ENCODE measurements around the gene ISCU. TPM values are rescaled to one million over a fixed set of nuclear protein-coding genes. Genes with fewer than 3 reads are reported as not detected.
"Not testable (repeated sequence)": the region's sequence is repeated elsewhere in the genome, so short reads cannot be mapped to it uniquely, and the experiment has no call there.

Gene ISCU
- total RNA-seq, 1 donor from 2014 or later, result 432 TPM

- no peak for DNase-seq (ENCODE audit: low spot score)
- intact Hi-C loops (cut with DNase I), result loop anchor here (10.0 kb wide), 1 partner anchor 96 kb away; the partner anchor contains the start of gene FICD
Measured at GRCh38 chr12:108610856-108611605, 48.6 kb downstream of the ISCU start.

GRCh38 chr12:108611884-108612415 lies 49.6 kb downstream of the ISCU start:
- DNase-seq (ENCODE audit: low spot score), result no peak
- intact Hi-C loops (cut with DNase I), result loop anchor here (10.0 kb wide), 1 partner anchor 97 kb away; the partner anchor contains the start of gene FICD

- no peak for DNase-seq (ENCODE audit: low spot score)
Measured at GRCh38 chr12:108612788-108613282, 50.4 kb downstream of the ISCU start.

DNA sequence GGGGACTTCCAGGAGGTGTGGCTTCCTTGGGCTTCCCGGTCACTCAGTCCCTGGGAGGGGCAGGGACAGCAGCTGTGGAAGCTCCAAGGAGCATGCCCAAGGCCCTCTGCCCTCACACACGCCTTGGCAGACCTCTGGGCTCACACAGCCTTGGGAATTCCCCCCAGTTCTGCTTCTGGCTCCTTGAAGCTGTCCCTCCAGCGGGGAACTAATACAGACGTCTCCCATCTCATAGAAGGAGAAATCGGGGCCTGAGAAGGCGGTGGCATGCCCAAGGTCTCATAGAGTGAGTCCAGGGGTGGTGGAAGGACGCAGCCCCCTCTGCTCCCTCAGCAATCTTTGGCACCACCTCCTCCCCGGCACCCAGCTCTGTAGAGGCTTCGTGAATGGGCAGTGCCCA lies 51.2 kb downstream of the ISCU start:
- no peak for DNase-seq (ENCODE audit: low spot score)
- intact Hi-C loops (cut with DNase I), result loop anchor here (10.0 kb wide), 1 partner anchor 99 kb away; the partner anchor contains the start of gene FICD

More at GRCh38 chr12:108612788-108613282, 50.4 kb downstream of the ISCU start:
- intact Hi-C loops (cut with DNase I), result loop anchor here (10.0 kb wide), 1 partner anchor 98 kb away; the partner anchor contains the start of gene FICD

DNA sequence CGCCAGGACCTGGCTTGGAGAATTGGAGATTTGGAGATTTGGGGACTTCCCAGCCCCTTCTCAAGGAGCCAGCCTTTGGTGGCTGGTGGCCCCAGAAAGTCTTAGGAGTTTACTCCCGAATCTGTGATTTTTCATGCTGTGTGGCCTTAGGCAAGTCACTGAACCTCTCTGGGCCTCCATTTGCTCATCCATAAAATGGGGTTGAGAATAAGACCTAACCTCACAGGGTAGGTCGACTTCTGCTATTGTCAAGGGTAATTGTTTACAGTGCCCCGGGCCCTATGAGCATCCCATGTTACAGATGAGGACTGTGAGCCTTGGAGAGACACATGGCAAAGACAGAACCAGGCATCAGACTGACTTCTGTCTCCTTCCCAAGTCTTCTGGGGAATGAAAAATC lies 51.6 kb downstream of the ISCU start:
- no peak for DNase-seq (ENCODE audit: low spot score)
- intact Hi-C loops (cut with DNase I), result loop anchor here (10.0 kb wide), 1 partner anchor 99 kb away; the partner anchor contains the start of gene FICD

- intact Hi-C loops (cut with DNase I), result loop anchor here (10.0 kb wide), 1 partner anchor 100 kb away; the partner anchor contains the start of gene FICD
- DNase-seq (ENCODE audit: low spot score), result no peak
Measured at GRCh38 chr12:108614639-108615038, 52.2 kb downstream of the ISCU start.

DNA sequence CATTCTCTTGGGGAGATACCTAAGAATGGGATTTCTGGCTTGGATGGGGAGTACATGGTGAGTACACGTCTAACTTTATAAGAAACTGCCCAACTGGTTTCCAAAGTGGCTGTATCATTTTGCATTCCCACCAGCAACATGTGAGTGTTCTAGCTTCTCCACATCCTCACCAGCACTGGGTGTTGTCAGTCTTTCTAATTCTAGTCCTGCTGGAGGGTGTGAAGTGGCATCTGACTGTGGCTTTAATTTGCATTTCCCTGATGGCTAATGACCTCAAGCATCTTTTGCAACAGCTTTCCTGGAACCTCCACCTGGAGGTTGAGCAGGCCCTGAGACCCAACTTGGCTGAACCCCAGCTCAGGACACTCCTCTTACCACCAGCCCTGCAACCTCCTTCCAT lies 53.5 kb downstream of the ISCU start:
- DNase-seq (ENCODE audit: low spot score), result no peak
- intact Hi-C loops (cut with DNase I), result loop anchor here (10.0 kb wide), 1 partner anchor 101 kb away; the partner anchor contains the start of gene FICD

DNA sequence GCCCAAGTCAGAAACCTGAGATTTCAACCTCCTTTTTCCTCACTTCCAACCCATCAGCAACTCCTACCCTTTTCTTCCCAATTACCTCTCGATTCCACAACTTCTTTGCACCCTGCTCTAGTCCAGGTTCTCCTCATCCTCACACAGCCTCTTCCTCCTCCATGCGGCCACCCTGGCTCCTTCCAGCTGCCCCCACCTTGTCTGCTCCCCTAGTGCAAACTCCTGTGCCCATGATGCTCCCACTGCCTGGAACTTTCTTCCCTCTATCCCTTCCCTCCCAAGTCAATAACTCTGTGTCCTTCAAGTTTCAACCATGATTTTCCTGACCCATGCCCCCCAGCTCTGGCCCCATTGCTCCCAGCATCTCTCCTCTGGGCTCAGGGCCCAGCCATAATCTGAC lies 54.0 kb downstream of the ISCU start:
- intact Hi-C loops (cut with DNase I), result loop anchor here (10.0 kb wide), 1 partner anchor 102 kb away; the partner anchor contains the start of gene FICD
- DNase-seq (ENCODE audit: low spot score), result no peak

GRCh38 chr12:108616941-108617858 lies 54.8 kb downstream of the ISCU start:
- intact Hi-C loops (cut with DNase I), result loop anchor here (10.0 kb wide), 1 partner anchor 102 kb away; the partner anchor contains the start of gene FICD
- DNase-seq (ENCODE audit: low spot score), result no peak

- DNase-seq (ENCODE audit: low spot score), result peak; percentile 88
- intact Hi-C loops (cut with DNase I), result loop anchor here (1.0 to 10.0 kb wide), 3 partner anchors 48 to 104 kb away; partner anchors contain the start of gene FICD
Measured at GRCh38 chr12:108618079-108618952, 55.9 kb downstream of the ISCU start.

DNA sequence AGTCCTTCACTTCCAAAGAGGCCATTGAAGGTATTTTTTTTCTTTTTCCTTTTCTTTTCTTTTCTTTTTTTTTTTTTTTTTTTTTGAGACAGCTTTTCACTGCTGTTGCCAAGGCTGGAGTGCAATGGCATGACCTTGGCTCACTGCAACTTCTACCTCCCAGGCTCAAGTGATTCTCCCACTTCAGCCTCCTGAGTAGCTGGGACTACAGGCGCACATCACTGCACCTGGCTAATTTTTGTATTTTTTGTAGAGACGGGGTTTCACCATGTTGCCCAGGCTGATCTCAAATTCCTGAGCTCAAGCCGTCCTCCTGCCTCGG lies 56.5 kb downstream of the ISCU start:
- intact Hi-C loops (cut with DNase I), result loop anchor here (1.0 to 10.0 kb wide), 3 partner anchors 48 to 104 kb away; partner anchors contain the start of gene FICD
- DNase-seq (ENCODE audit: low spot score), result not testable (repeated sequence)

Other genes starting within 250 kb of the ISCU start
- 21.0 TPM for gene CMKLR1, start 223.3 kb upstream of the ISCU start, total RNA-seq
- gene FICD, start 47.3 kb upstream of the ISCU start, total RNA-seq, result 3.8 TPM
- 29.2 TPM for gene SART3, start 1.4 kb upstream of the ISCU start, total RNA-seq
- gene TMEM119, start 35.5 kb downstream of the ISCU start, total RNA-seq, result 3.4 TPM
- 3.1 TPM for gene SELPLG, start 71.3 kb downstream of the ISCU start, total RNA-seq
- gene CORO1C, start 168.9 kb downstream of the ISCU start, total RNA-seq, result 74.7 TPM

Data from cardiac septum (tissue), 1 donor.